ENCODE data around the gene A1BG. TPM values are rescaled to one million over a fixed set of nuclear protein-coding genes. Genes with fewer than 3 reads are reported as not detected.
A peak's percentile ranks its signal among the peaks of the same experiment; 100 is the strongest.
"Not testable (repeated sequence)": the region's sequence is repeated elsewhere in the genome, so short reads cannot be mapped to it uniquely, and the experiment has no call there.

A1BG gene
- total RNA-seq, 1 experiment from 2014 or later, result 38.4 TPM

DNA sequence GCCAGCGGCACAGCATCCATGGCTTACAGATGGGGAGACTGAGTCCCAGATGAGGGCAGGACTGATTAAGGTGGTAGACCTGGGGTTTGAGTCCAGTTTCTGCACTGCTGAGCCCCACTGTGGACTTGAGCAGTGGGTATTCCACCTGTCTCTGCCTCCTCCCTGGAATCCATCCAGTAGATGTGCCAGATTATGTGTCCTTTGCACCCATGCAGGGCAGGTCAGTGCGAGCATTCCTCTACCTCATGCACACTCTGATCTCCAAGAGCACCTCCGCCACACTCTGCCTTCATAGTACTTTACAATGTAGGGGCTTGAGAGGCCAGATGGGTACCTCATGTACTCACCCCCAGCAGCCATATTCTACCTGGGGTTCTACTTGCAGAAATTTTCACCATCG lies 16.5 kb downstream of the A1BG start:
- no peak for DNase-seq (ENCODE audit: low read depth)

DNA sequence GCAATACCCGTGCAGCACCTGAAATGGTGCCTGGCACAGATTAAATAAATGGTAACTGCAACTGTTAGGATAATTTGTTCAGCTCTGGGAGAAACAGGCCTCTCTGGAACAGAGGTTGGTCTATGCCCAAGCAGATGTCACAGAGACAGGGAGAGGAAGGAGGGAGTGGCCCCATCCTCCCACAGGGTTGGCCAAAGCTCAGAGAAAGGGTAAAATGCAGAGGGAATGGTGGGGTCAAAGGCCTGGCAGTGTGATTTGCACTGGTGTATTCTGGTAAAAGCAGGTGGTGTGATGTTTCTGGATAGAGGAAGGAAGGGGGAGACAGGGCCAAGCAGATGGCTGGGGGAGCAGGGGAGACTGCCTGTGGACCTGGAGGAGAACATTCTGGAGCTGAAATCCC lies 17.1 kb downstream of the A1BG start:
- DNase-seq (ENCODE audit: low read depth), result no peak

DNA sequence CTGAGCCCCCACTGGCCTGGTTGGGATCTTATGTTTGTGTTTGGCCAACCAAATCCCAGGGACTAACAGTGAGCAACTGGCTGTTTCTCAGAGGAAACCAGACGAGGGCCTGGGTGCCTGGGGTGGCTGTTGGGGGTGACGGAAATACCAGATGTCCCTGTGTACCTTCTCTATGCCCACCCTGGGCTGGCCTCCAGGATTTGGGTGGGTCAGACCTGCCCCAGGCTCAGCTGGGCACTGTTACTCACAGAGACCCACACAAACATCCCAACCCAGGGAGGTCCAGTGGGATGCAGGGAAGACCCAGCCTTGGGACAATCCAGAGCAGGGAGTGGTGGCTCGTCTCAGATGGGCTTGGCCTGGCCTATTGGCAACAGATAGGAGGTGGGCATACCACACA lies 17.7 kb downstream of the A1BG start:
- no peak for DNase-seq (ENCODE audit: low read depth)

GRCh38 chr19:58334691-58335249 lies 18.5 kb downstream of the A1BG start:
- no peak for DNase-seq (ENCODE audit: low read depth)

DNA sequence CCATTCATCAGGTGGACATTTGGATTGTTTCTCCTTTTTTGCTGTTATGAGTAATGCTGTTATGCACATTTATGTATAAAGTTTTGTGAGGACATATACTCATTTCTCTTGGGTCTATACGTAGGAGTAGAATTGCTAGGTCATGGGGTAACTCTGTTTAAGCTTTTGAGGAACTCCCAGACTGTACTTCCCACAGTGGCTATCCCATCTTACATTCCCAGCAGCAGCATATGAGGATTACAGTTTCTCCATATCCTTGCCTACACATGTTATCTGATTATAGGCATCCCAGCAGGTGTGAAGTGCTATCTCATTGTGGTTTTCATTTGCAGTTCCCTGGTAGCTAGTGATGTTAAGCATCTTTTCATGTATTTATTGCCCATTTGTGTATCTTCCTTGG lies 20.6 kb downstream of the A1BG start:
- DNase-seq (ENCODE audit: low read depth), result no peak

- peak; percentile 72 for DNase-seq (ENCODE audit: low read depth)
These were observed 22.8 kb downstream of the A1BG start for GRCh38 chr19:58330458-58330857.

DNA sequence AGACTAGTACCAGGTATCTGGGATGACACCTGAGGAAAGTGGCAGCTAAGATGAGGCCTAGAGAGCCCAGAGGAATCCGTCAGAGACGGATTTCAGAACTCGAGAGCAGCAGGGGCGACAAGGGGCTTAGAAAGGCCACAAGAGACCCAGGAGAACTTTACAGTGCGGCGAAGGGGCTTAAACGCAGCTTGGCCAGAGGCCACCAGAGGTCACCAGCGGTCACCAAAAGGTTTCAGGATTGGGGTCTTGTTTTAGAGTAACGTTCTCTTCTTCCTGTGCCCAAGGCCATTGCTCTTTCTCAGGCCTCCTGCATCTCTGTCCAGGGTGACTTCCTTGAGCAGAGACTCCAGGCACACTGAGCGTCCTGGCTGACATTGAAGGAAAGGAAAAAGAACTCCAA lies 24.3 kb downstream of the A1BG start:
- DNase-seq (ENCODE audit: low read depth), result no peak

DNA sequence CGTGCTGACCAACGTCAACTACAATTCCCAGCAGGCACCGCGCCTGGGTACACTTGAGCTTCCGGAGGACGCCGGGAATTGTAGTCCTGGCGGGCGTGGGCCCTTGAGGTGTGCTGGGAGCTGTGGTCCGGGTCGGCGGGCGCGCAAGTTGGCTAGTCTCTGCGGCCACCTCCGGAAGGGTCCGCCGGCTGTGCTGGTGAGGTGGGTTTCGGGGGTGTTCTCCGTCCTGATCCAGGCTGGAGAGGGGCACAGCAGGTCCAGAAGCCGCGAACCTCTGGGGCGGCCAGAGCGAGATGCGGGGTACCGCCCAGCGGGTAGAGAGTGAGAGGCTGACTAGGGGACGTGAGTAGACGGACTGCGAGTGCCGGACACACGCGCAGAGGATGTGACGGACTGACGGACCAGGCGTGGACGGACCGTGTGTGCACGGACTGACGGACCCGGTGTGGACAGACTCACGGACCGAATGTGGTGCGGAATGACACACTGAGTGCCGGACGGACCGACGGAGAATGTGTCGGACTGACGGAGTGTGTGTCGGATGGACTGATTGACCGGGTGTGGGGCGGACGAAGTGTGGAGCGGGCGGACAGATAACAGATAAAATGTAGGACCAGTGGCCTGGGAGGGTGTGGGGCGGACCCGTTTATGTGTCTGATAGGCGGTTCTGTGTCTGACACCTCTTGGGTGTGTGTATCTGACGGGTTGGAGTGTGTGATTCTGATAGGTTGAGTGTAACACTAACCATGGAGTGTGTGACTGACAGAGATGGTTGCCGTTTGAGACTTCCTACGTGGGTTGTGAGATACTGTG lies 26.2 kb downstream of the A1BG start, which contains the start of gene ZSCAN22:
Gene ZSCAN22, plus strand, starts transcription at position 81 of the 813 bp plus-strand sequence. CDS start 7,809 bp downstream, outside the sequence.
- peak; percentile 98 for DNase-seq (ENCODE audit: low read depth)

DNA sequence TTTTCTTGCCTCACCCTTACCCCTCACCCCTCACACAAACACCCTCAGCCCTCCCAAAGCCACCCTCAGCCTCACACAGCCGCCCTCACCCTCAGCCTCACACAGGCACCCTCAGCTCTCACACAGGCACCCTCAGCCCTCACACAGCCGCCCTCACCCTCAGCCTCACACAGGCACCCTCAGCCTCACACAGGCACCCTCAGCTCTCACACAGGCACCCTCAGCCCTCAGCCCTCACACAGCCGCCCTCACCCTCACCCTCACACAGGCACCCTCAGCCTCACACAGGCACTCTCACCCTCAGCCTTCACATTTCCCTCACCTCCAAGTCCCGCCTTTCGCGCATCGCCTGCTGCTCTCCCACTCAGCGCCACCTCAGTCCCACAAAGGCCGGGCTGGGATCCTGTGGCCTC lies 26.8 kb downstream of the A1BG start:
- DNase-seq (ENCODE audit: low read depth), result no peak

DNA sequence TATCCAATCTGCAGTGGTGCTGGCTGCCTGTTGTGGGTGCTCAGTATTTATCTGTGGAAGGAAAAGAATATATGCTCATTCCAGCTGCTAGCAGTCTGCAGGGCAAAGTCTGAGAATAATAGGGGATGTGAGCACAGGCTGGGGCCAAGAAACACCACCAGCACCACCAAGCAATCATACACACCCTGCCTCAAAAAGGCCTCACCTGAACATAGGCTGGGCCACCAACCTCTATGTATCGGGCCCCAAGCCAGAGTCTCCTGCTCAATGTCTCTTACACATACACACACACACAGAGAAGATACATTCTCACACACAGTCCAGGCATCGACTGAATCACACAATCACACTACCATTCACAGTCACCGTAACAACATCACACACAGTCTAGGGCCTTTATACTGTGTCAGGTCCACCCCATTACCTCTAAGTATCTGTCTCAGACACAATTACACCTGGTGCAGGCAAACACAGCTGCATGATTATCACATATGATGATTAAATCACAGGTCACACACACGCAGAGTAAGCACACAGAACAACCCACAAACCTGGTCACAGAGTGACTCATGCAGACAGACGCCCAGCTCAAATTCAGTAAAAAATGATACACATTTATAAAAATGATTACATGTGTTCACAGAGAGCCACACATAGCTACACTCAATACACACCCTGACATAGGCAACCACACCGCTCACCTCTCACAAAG lies 27.8 kb downstream of the A1BG start:
- DNase-seq (ENCODE audit: low read depth), result peak; percentile 42

GRCh38 chr19:58319241-58319640 lies 34.1 kb downstream of the A1BG start:
- DNase-seq (ENCODE audit: low read depth), result no peak

GRCh38 chr19:58318297-58318696 lies 35.0 kb downstream of the A1BG start:
- DNase-seq (ENCODE audit: low read depth), result no peak

DNA sequence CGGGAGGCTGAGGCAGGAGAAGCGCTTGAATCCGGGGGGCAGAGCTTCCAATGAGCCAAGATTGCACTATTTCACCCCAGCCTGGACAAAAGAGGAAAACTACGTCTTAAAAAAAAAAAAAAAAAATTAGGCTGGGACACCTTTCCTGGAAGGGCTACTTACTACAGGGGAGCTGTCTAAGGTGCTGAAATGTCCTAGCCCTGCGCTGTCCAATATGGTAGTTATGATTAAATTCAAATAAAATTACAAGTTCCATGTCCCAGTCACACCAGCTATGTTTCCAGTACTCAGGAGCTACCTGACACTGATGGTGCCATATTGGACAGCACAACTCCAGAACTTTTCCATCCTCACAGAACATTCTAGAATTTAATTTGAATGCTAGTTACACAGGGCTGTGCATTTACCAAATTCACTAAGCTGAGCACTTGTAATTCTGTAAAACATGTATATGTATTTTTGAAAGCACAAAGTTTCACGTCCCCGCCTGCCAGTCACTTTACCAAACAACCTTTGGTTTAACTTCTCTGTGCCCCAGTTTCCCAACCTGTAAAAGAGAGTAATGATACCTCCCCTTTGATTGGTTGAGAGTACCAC lies 35.7 kb downstream of the A1BG start:
- peak; percentile 50 for DNase-seq (ENCODE audit: low read depth)

DNA sequence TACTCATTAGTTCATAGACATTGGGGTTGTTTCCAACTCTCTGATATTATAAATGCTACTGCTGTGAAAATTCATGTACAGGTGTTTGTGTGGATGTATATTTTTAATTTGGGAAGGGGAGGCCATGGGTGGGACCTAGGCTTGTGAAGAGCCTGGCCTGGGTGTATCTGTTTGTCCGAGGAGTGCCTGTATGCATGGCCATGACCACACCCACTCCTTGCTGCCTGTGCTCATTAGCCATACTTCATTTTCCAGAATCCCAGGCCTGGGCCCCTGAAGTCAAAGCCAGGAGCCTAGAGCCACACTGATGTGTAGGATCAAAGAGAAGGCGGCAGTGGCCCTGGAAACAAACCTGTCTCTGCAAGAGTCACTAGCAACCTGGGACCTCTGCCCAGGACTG lies 37.7 kb downstream of the A1BG start:
- no peak for DNase-seq (ENCODE audit: low read depth)

GRCh38 chr19:58311345-58311865 lies 41.9 kb downstream of the A1BG start:
- no peak for DNase-seq (ENCODE audit: low read depth)

DNA sequence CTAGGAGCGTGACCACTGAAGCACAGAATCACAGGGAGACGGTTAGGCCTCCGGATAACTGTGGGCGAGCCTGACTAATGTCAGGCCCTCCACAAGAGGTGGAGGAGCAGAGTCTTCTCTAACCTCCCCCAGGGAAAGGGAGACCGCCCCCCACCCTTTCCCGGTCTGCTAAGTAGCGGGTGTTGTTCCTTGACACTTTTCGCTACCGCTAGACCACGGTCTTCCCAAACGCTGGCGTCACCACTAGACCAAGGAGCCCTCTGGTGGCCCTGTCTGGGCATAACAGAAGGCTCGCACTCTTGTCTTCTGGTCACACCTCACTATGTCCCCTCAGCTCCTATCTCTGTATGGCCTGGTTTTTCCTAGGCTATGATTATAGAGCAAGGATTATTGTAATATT lies 42.6 kb downstream of the A1BG start:
- DNase-seq (ENCODE audit: low read depth), result not testable (repeated sequence)

GRCh38 chr19:58307736-58308135 lies 45.6 kb downstream of the A1BG start:
- DNase-seq (ENCODE audit: low read depth), result no peak

DNA sequence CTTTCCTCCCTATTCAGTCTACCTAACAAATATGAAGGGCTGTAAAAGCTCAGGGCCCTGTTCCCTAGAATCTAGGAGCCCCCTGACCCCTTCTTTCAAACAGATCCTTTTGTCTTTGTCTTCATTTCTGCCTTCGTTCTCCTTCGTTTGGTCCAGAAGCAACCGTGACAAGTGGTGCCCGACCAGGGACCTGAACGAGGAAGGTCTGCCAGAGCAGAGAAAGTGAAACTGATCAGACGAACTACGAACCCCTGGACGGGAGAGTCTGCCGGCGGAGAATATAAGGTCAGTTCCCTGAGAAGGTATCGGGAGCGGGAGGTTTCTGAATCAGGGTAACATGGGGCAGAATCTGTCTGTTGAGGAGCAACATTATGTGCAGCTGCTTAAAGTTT lies 47.4 kb downstream of the A1BG start:
- DNase-seq (ENCODE audit: low read depth), result peak; percentile 35

DNA sequence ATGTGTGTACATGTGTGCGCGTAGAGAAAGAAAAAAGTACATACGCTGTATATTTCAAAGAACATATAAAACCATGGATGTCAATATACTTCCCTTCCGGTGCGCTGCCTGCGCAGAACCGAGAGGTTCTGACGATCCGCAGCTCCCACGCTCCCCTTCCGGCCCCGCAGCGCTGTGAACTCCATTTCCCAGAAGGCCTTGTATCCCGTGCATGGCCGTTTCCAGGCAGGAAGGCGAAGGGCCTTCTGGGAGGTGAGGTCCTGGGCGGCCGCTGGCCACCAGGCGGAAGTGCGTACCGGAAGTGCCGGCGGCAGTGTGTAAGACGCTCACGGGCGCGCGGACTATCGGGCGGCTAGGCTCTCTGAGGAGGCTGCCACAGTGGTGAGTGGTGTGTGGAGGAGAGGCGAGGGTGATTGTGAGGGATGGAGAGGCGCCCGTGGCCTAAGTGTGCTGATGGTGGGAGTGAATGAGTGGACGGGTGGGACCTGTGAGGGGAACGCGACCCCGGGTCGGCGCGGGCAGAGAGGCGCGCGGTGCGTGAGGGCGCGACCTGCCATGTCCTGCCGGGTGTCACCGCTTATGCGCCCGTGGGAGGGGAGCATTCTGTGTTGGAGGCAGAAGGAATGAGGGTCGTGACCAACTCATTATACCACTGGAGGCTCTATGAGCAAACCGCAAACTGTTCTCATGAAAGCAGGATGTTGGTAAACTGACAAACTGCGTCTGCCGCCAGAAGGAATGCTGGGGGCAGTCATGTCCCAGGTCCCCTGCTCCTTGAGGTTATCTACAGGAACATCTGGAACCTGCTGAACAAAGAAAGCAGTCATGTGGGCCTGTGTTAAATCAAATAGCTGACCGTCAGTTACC lies 48.0 kb downstream of the A1BG start, which contains the start of gene ERVK3-1:
Gene ERVK3-1, plus strand, starts transcription at position 313 of the 867 bp plus-strand sequence. CDS start 6,792 bp downstream, outside the sequence.
- peak; percentile 99 for DNase-seq (ENCODE audit: low read depth)

DNA sequence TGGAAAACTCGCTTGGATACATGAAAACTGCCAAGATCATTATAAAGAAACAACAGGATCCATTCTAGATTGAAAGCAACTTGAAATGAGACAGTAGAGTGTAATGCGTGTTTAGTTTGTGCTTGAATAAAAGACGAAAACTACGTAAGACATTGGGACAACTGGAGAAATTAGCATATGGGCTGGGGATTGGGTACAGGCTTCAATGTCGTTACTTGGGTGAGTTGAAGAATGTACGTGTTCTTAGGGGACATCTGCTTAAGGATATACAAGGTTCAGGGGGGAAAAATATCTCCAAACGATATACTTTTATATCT lies 48.6 kb downstream of the A1BG start:
- no peak for DNase-seq (ENCODE audit: low read depth)

DNA sequence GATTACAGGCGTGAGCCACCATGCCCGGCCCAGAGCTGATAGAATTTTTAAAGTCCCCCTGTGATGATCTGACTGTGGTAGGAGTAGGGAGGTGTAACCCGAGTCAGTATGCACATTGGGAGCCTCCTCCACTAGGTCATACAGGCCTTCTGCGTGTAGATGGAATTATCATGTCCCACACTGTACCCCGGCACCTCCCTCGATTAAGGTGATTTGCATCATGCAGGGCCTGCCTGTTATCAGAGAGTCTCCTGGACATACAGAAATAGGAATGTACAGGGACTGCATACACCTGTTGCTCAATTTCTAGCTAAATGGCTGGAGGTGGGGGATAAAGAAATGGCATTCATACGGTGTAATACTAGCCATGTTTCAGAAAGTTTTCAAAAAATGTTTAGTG lies 49.0 kb downstream of the A1BG start:
- no peak for DNase-seq (ENCODE audit: low read depth)
